WTC11 (cell line): ENCODE measurements around the gene NDUFA12. TPM values are rescaled to one million over a fixed set of nuclear protein-coding genes. Genes with fewer than 3 reads are reported as not detected.

ENCODE experiments used
- ATAC-seq: fragments of 200-7000 bp; cut with Tn5 transposase; 2 replicates; pipeline ENCODE4 v1.10.0; 2021; ENCODE audit warnings: mild to moderate bottlenecking, moderate library complexity
- CTCF ChIA-PET: fragments of 300-600 bp; sonication (Branson Sonifier 250); formaldehyde crosslinking; loops from one replicate; lab custom pipeline; 2021; ENCODE audit warnings: antibody characterized with exemption; lab: Charles Lee
- POLR2A ChIA-PET: fragments of 350-600 bp; sonication (Branson Sonifier 250); formaldehyde crosslinking; loops from one replicate; lab custom pipeline; 2021; ENCODE audit warnings: antibody characterized with exemption; lab: Charles Lee
- DNase-seq: peaks from one replicate; pipeline ENCODE4 v3.0.0; 2021; ENCODE audit warnings: low spot score
- H3K27ac Mint-ChIP-seq: 2 replicates; pipeline ENCODE4 v1.8.0; 2021; ENCODE audit warnings: mixed read lengths
- H3K27me3 Mint-ChIP-seq: 2 replicates; pipeline ENCODE4 v1.8.0; 2021; ENCODE audit warnings: low read depth, mild to moderate bottlenecking, moderate library complexity, mixed read lengths
- H3K36me3 Mint-ChIP-seq: 2 replicates; pipeline ENCODE4 v1.8.0; 2021; ENCODE audit warnings: mixed read lengths
- H3K4me1 Mint-ChIP-seq: 2 replicates; pipeline ENCODE4 v1.8.0; 2022; ENCODE audit warnings: mixed read lengths
- H3K4me3 Mint-ChIP-seq: 2 replicates; pipeline ENCODE4 v1.8.0; 2021; ENCODE audit warnings: mild to moderate bottlenecking, moderate library complexity, mixed read lengths
- H3K9me3 Mint-ChIP-seq: 2 replicates; pipeline ENCODE4 v1.8.0; 2021; ENCODE audit warnings: mixed read lengths
- ELF4 ChIP-seq: sonication (generic); formaldehyde crosslinking; IDR thresholded peaks from 2 replicates; pipeline ENCODE4 v1.8.1; 2022; ENCODE audit warnings: low read depth, mild to moderate bottlenecking, moderate library complexity, missing genetic modification reagents
- ERG ChIP-seq: fragments of 250-450 bp; sonication (Bioruptor Pico); IDR thresholded peaks from 2 replicates; pipeline ENCODE4 v1.8.0; 2021; ENCODE audit warnings: mild to moderate bottlenecking
- ETV6 ChIP-seq: sonication (generic); formaldehyde crosslinking; IDR thresholded peaks from 2 replicates; pipeline ENCODE4 v1.8.1; 2022; ENCODE audit warnings: mild to moderate bottlenecking, missing genetic modification reagents
- FOXK1 ChIP-seq: sonication (generic); formaldehyde crosslinking; IDR thresholded peaks from 2 replicates; pipeline ENCODE4 v1.8.0; 2022; ENCODE audit warnings: mild to moderate bottlenecking, moderate library complexity, missing genetic modification reagents
- FOXP4 ChIP-seq: sonication (generic); formaldehyde crosslinking; IDR thresholded peaks from 2 replicates; pipeline ENCODE4 v1.8.0; 2022; ENCODE audit warnings: mild to moderate bottlenecking, missing genetic modification reagents
- HMGA2 ChIP-seq: fragments of 250-450 bp; sonication (Bioruptor Pico); IDR thresholded peaks from 2 replicates; pipeline ENCODE4 v1.4.0; 2021; ENCODE audit warnings: mild to moderate bottlenecking, moderate library complexity
- JAZF1 ChIP-seq: fragments of 250-450 bp; sonication (Bioruptor Pico); IDR thresholded peaks from 2 replicates; pipeline ENCODE4 v1.9.0; 2021; ENCODE audit warnings: moderate library complexity, mild to moderate bottlenecking, inconsistent platforms
- KAT7 ChIP-seq: sonication (generic); formaldehyde crosslinking; IDR thresholded peaks from 2 replicates; pipeline ENCODE4 v1.8.1; 2023; ENCODE audit warnings: missing genetic modification reagents, mild to moderate bottlenecking, borderline replicate concordance
- NFYB ChIP-seq: sonication (generic); formaldehyde crosslinking; conservative IDR thresholded peaks from 2 replicates; pipeline ENCODE4 v1.8.0; 2022; ENCODE audit warnings: low read depth, missing genetic modification reagents
- PRRX2 ChIP-seq: fragments of 250-450 bp; sonication (Bioruptor Pico); IDR thresholded peaks from 2 replicates; pipeline ENCODE4 v1.8.0; 2021; ENCODE audit warnings: mild to moderate bottlenecking
- SMAD4 ChIP-seq: sonication (generic); formaldehyde crosslinking; IDR thresholded peaks from 2 replicates; pipeline ENCODE4 v1.8.0; 2022; ENCODE audit warnings: mild to moderate bottlenecking, missing genetic modification reagents
- SP1 ChIP-seq: sonication (generic); formaldehyde crosslinking; conservative IDR thresholded peaks from 2 replicates; pipeline ENCODE4 v1.8.1; 2022; ENCODE audit warnings: missing genetic modification reagents
- TEAD4 ChIP-seq: sonication (generic); formaldehyde crosslinking; IDR thresholded peaks from 2 replicates; pipeline ENCODE4 v1.8.0; 2022; ENCODE audit warnings: mild to moderate bottlenecking, missing genetic modification reagents
- ZBTB21 ChIP-seq: sonication (generic); formaldehyde crosslinking; IDR thresholded peaks from 2 replicates; pipeline ENCODE4 v1.8.1; 2023; ENCODE audit warnings: mild to moderate bottlenecking, missing genetic modification reagents, borderline replicate concordance
- ZNF232 ChIP-seq: sonication (generic); formaldehyde crosslinking; IDR thresholded peaks from 2 replicates; pipeline ENCODE4 v1.8.0; 2022; ENCODE audit warnings: mild to moderate bottlenecking, missing genetic modification reagents
- ZNF512 ChIP-seq: sonication (generic); formaldehyde crosslinking; IDR thresholded peaks from 2 replicates; pipeline ENCODE4 v1.8.1; 2022; ENCODE audit warnings: missing genetic modification reagents, borderline replicate concordance
- total RNA-seq: library from RNA; stranded (reverse); gene quantifications from 3 replicates; pipeline ENCODE4 v1.2.3, GENCODE V29; 2021
- TF ChIP-seq, protein P1 (sequence below): fragments of 200-600 bp; IDR thresholded peaks from 2 replicates; pipeline ENCODE4 v1.8.0; 2022; ENCODE audit warnings: antibody characterized with exemption
- TF ChIP-seq, protein P2 (sequence below): sonication (generic); formaldehyde crosslinking; IDR thresholded peaks from 2 replicates; pipeline ENCODE4 v1.8.1; 2023; ENCODE audit warnings: mild to moderate bottlenecking, missing genetic modification reagents, moderate library complexity
- TF ChIP-seq, protein P3 (sequence below): sonication (generic); formaldehyde crosslinking; IDR thresholded peaks from 2 replicates; pipeline ENCODE4 v1.8.0; 2023; ENCODE audit warnings: missing genetic modification reagents

NDUFA12 gene
- total RNA-seq, 1 experiment from 2014 or later, result 87.3 TPM

DNA sequence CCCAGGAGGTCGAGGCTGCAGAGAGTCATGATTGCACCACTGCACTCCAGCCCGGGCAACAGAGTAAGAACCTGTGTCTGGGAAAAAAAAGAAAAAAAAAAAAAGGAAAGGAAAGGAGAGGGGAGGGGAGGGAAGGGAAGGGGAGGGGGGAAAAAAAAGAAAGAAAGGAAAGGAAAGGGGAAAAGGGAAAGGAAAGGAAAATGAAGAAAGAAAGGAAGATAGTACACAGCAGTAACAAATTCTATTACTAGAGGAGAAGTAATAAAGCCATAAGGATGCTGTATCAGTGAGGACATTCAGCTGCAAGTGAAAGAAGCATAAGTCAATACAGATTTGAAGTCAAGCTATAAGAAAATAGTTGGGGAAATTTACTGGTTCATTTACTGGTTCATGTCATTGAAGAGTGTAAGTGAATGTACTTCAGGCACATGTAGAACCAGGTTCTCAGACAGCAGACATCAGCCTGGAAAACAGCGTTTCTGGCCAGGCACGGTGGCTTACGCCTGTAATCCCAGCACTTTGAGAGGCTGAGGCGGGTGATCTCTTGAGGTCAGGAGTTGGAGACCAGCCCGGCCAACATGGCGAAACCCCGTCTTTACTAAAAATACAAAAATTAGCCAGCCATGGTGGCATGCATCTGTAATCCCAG is 37.4 kb downstream of the NDUFA12 start:
- Mint-ChIP-seq H3K4me3 (no peak overlapping the region), H3K9me3 (no peaks in the 10 kb centered on the region), H3K27me3 (no peaks in the 10 kb centered on the region), H3K27ac (no peak overlapping the region), H3K4me1 (no peaks in the 10 kb centered on the region), H3K36me3 (0 out of 2 replicates have a peak, but pooled peaks cover 4% of the 10 kb centered on the region)
- ChIA-PET POLR2A (no interaction called here), CTCF (no interaction called here)
- DNase-seq (no peak), ATAC-seq (no peak)
- TF ChIP-seq, protein P1, sequence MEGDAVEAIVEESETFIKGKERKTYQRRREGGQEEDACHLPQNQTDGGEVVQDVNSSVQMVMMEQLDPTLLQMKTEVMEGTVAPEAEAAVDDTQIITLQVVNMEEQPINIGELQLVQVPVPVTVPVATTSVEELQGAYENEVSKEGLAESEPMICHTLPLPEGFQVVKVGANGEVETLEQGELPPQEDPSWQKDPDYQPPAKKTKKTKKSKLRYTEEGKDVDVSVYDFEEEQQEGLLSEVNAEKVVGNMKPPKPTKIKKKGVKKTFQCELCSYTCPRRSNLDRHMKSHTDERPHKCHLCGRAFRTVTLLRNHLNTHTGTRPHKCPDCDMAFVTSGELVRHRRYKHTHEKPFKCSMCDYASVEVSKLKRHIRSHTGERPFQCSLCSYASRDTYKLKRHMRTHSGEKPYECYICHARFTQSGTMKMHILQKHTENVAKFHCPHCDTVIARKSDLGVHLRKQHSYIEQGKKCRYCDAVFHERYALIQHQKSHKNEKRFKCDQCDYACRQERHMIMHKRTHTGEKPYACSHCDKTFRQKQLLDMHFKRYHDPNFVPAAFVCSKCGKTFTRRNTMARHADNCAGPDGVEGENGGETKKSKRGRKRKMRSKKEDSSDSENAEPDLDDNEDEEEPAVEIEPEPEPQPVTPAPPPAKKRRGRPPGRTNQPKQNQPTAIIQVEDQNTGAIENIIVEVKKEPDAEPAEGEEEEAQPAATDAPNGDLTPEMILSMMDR, result no peak
- TF ChIP-seq FOXP4 (CRISPR knock-in tag) (no peak), KAT7 (CRISPR knock-in tag) (no peak)
- TF ChIP-seq, protein P2, sequence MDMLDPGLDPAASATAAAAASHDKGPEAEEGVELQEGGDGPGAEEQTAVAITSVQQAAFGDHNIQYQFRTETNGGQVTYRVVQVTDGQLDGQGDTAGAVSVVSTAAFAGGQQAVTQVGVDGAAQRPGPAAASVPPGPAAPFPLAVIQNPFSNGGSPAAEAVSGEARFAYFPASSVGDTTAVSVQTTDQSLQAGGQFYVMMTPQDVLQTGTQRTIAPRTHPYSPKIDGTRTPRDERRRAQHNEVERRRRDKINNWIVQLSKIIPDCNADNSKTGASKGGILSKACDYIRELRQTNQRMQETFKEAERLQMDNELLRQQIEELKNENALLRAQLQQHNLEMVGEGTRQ (CRISPR knock-in tag), result no peak

DNA sequence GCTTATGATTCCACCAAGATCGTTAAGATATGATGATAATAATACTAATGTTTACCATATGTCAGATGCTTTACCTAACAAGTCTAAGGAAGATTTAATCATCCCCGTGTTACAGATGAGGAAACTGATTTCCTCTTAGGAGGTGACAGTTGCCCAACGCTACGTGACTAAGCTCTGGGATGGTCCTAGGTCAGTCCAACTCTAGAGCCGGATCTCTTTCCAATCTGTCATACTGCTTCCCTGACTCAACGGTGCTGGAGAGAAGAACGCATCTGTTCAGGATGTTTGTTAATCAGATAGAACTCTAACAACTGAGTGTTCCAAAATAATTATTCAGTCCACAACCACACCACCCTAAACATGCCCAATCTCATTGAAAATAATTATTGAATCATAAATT is 39.8 kb downstream of the NDUFA12 start:
- no peaks in the 10 kb centered on the region for H3K9me3 Mint-ChIP-seq
- no peak for DNase-seq
- no peak overlapping the region for H3K4me3 Mint-ChIP-seq
- ChIA-PET POLR2A (no interaction called here), CTCF (no interaction called here)
- no peak overlapping the region for H3K27ac Mint-ChIP-seq
- no peaks in the 10 kb centered on the region for H3K4me1 Mint-ChIP-seq
- ATAC-seq, result no peak
- no peak for TF ChIP-seq ETV6 (CRISPR knock-in tag)
- TF ChIP-seq ZNF232 (CRISPR knock-in tag), result no peak
- no peak for TF ChIP-seq TEAD4
- no peak for TF ChIP-seq SMAD4 (CRISPR knock-in tag)
- no peak for TF ChIP-seq FOXK1 (CRISPR knock-in tag)
- TF ChIP-seq NFYB (CRISPR knock-in tag), result no peak
- TF ChIP-seq ZNF512 (CRISPR knock-in tag), result no peak
- TF ChIP-seq, protein P2 (CRISPR knock-in tag), result no peak
- TF ChIP-seq SP1 (CRISPR knock-in tag), result no peak
- no peak for TF ChIP-seq FOXP4 (CRISPR knock-in tag)
- TF ChIP-seq JAZF1, result no peak
- TF ChIP-seq ERG, result no peak
- TF ChIP-seq, protein P3, sequence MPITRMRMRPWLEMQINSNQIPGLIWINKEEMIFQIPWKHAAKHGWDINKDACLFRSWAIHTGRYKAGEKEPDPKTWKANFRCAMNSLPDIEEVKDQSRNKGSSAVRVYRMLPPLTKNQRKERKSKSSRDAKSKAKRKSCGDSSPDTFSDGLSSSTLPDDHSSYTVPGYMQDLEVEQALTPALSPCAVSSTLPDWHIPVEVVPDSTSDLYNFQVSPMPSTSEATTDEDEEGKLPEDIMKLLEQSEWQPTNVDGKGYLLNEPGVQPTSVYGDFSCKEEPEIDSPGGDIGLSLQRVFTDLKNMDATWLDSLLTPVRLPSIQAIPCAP (CRISPR knock-in tag), result no peak
- no peak for TF ChIP-seq PRRX2
- no peak for TF ChIP-seq HMGA2
- no peak for TF ChIP-seq ELF4 (CRISPR knock-in tag)
- no peak for TF ChIP-seq ZBTB21 (CRISPR knock-in tag)
- no peaks in the 10 kb centered on the region for H3K36me3 Mint-ChIP-seq
- H3K27me3 Mint-ChIP-seq, result no peaks in the 10 kb centered on the region
